ENCODE measurements around the gene FTO. TPM values are rescaled to one million over a fixed set of nuclear protein-coding genes. Genes with fewer than 3 reads are reported as not detected.

Gene FTO
- total and polyA plus RNA-seq, 2 experiments from 2014 or later = 46.8 to 77.7 TPM

DNA sequence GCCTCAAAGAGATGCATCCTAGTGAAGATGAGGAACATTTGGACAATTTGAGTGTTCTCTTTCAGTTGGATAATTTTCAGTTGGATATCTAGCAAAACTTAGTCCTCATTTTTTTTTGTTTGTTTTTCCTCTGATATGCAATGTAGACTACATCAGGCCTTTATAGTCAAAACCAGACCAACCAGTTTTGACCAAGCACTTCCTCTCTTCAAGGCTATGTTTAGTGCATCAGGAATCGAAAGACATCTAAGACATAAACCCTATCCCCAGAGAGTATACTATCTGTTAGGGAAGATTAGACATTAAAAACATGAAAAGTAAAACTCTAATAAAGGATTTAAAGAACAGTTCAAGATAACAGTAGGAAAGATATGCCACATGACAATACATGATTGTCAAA is 326.5 kb downstream of the FTO start:
- Histone ChIP-seq H3K4me2 (no peak overlapping the region), H3K9me2 (replicated peaks; ENCODE audit: insufficient read depth) (no peaks in the 10 kb centered on the region), H3K36me3 (replicated peaks; ENCODE audit: insufficient read depth, low read depth) (no peaks in the 10 kb centered on the region), H3K4me3 (no peak overlapping the region), H4K20me1 (ENCODE audit: insufficient read depth, poor library complexity, severe bottlenecking) (no peaks in the 10 kb centered on the region), H3K4me1 (ENCODE audit: insufficient read depth) (no peaks in the 10 kb centered on the region), H2AFZ (no peak overlapping the region), H3K79me2 (no peaks in the 10 kb centered on the region), H3K27me3 (no peaks in the 10 kb centered on the region), H3K27ac (no peak overlapping the region), H3K9me3 (ENCODE audit: low read depth) (no peaks in the 10 kb centered on the region)
- 67% methylated on average over 1 of the region's 1 CpG for WGBS (ENCODE audit: low lambda C conversion rate, missing lambda C conversion rate)
- TF ChIP-seq, protein P1, sequence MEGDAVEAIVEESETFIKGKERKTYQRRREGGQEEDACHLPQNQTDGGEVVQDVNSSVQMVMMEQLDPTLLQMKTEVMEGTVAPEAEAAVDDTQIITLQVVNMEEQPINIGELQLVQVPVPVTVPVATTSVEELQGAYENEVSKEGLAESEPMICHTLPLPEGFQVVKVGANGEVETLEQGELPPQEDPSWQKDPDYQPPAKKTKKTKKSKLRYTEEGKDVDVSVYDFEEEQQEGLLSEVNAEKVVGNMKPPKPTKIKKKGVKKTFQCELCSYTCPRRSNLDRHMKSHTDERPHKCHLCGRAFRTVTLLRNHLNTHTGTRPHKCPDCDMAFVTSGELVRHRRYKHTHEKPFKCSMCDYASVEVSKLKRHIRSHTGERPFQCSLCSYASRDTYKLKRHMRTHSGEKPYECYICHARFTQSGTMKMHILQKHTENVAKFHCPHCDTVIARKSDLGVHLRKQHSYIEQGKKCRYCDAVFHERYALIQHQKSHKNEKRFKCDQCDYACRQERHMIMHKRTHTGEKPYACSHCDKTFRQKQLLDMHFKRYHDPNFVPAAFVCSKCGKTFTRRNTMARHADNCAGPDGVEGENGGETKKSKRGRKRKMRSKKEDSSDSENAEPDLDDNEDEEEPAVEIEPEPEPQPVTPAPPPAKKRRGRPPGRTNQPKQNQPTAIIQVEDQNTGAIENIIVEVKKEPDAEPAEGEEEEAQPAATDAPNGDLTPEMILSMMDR (IDR thresholded peaks at IDR 0.05; ENCODE audit: poor library complexity) = no peak
- no peak for TF ChIP-seq EZH2 (IDR thresholded peaks at IDR 0.05; ENCODE audit: borderline replicate concordance)
- no peak for TF ChIP-seq EZH2phosphoT487 (IDR thresholded peaks at IDR 0.05; ENCODE audit: low read depth, severe bottlenecking, unreplicated experiment)
- no peak for DNase-seq (ENCODE audit: low spot score)

DNA sequence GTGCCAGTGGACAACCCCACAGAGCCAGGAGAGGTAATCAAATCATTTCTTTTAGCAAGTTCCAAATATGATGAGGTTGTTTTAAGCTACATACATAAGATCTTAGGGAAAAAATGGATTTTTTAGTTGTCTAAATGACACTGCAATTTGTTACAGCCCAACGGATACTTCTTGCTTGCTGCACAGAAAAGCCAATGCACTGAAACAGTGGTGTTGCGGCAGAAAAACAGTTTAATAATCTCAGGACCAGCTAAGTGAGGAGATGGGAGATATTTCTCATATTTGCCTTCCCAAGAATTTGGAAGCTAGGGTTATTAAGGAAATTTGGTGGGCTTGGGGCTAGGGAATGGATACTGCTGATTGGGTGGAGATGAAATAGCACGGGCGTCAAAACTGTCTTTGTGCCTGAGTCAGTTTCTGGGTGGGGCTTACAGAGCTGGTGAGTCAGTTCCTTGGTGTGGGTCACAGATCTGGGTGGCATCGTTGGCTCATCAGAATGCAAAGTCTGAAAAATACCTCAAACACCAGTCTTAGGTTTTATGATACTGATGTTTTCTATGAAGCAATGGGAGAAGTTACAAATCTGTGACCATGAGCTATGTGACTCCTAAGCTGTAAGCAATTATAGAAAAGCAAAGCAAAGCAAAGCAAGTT is 327.3 kb downstream of the FTO start:
- no peak overlapping the region for H3K27ac ChIP-seq
- WGBS (ENCODE audit: low lambda C conversion rate, missing lambda C conversion rate) = 98% methylated on average over 5 of the region's 5 CpGs
- no peak for DNase-seq (ENCODE audit: low spot score)
- H3K36me3 ChIP-seq (replicated peaks; ENCODE audit: insufficient read depth, low read depth) = no peaks in the 10 kb centered on the region
- H3K79me2 ChIP-seq = no peaks in the 10 kb centered on the region
- H2AFZ ChIP-seq = no peak overlapping the region
- no peaks in the 10 kb centered on the region for H3K27me3 ChIP-seq
- no peak overlapping the region for H3K4me3 ChIP-seq
- no peaks in the 10 kb centered on the region for H3K9me2 ChIP-seq (replicated peaks; ENCODE audit: insufficient read depth)
- H3K4me1 ChIP-seq (ENCODE audit: insufficient read depth) = no peaks in the 10 kb centered on the region
- no peaks in the 10 kb centered on the region for H4K20me1 ChIP-seq (ENCODE audit: insufficient read depth, poor library complexity, severe bottlenecking)
- TF ChIP-seq EZH2 (IDR thresholded peaks at IDR 0.05; ENCODE audit: borderline replicate concordance) (no peak), EZH2phosphoT487 (IDR thresholded peaks at IDR 0.05; ENCODE audit: low read depth, severe bottlenecking, unreplicated experiment) (no peak)
- TF ChIP-seq, protein P1 (IDR thresholded peaks at IDR 0.05; ENCODE audit: poor library complexity) = no peak
- no peak overlapping the region for H3K4me2 ChIP-seq
- no peaks in the 10 kb centered on the region for H3K9me3 ChIP-seq (ENCODE audit: low read depth)

DNA sequence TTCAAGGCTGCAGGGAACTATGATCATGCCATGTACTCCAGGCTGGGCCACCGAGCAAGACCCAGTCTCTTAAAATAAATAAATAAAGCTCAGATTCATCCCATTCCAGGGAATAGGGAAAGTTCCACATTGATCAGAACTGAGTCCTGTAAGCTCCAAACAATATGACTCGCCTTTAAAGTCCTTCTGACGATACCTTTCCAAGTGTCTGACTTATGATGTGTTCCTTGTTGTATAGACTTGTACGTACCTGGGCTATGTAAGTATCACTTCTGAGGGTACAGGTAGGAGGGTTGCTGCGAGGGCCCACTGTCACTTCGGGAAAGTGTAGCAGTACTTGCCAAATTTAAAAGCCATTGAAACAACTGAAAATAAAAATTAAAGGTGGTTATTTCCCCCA is 329.8 kb downstream of the FTO start:
- Histone ChIP-seq H2AFZ (no peak overlapping the region), H3K27ac (no peak overlapping the region), H3K36me3 (replicated peaks; ENCODE audit: insufficient read depth, low read depth) (no peaks in the 10 kb centered on the region), H3K27me3 (no peaks in the 10 kb centered on the region), H3K4me3 (no peak overlapping the region), H3K9me2 (replicated peaks; ENCODE audit: insufficient read depth) (no peaks in the 10 kb centered on the region), H4K20me1 (ENCODE audit: insufficient read depth, poor library complexity, severe bottlenecking) (no peaks in the 10 kb centered on the region), H3K4me1 (ENCODE audit: insufficient read depth) (no peaks in the 10 kb centered on the region), H3K9me3 (ENCODE audit: low read depth) (no peaks in the 10 kb centered on the region), H3K79me2 (no peaks in the 10 kb centered on the region), H3K4me2 (no peak overlapping the region)
- WGBS (ENCODE audit: low lambda C conversion rate, missing lambda C conversion rate) = 96% methylated on average over 6 of the region's 6 CpGs
- DNase-seq (ENCODE audit: low spot score) = no peak
- no peak for TF ChIP-seq EZH2phosphoT487 (IDR thresholded peaks at IDR 0.05; ENCODE audit: low read depth, severe bottlenecking, unreplicated experiment)
- no peak for TF ChIP-seq EZH2 (IDR thresholded peaks at IDR 0.05; ENCODE audit: borderline replicate concordance)
- TF ChIP-seq, protein P1 (IDR thresholded peaks at IDR 0.05; ENCODE audit: poor library complexity) = no peak

Data from hepatocyte (in vitro differentiated cells).